ENCODE data around the gene CDK1.
"Not testable (repeated sequence)": the region's sequence is repeated elsewhere in the genome, so short reads cannot be mapped to it uniquely, and the experiment has no call there.

CDK1 gene

DNA sequence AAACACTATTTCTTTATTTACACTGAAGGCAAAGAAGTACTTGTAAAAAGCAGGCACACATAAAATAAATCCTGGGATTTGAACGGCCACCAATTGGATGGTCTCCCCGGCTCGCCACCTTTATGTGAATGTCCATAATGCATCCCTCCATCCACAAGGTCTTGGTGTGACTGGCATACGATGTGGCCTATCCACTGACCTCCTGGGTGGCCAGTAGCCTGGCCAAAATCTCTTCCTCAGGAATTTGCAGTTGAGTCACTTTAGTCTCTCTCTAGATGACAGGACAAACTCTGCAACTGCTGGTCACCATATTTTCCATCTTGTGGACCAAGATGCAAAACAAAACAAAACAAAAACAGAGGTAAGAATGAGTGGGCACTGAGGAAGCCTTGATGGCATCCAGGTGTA, 39.1 kb downstream of the CDK1 start:
- no peak for DNase-seq

DNA sequence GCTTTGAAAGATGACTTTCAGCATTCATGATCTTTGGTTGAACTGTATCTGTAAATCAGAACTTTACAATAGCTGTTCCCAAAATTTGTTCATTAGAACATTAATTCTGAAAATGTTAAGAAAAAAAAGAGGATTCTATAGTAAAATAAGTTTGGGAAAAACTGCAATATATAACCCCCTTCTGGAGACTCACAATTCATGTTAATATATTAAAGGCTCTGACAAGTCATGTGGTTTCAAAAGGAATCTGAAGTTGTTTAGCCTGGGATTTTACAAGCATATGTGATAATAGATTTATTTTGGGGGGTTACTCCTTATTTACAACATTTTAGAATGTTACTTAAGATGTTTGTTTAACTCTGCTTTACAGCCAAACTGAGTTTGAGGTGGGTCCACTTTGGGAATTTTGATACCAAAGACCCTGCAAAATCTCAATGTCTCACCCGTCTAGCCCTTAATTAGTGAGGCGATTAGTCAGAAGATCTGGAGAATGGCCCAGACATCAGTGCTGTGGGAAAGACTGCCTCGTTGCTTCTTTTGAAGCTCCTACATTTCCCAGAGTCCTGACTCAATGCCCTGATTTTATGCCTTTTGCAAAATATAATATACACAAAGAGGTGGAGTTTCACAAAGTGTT, 40.0 kb downstream of the CDK1 start:
- DNase-seq = no peak

DNA sequence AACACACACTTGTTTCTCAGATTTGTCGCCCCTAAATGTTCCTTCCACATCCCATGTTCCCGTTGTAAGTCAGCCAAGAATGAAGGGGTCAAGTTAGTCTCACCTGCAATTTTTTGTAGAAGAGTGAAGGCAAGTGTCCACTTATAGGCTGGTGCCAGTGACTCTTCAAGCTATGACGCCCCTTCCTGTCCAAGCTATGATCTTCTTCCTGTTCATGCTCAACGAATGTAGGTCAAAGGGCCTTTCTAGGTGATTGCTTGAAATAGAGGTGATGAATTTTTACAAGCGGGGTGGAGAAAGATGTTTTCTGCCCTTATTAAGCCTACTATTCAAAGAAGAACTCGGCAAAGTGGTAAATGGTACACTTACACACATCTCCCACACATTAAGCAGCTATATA, 41.0 kb downstream of the CDK1 start:
- DNase-seq = no peak

DNA sequence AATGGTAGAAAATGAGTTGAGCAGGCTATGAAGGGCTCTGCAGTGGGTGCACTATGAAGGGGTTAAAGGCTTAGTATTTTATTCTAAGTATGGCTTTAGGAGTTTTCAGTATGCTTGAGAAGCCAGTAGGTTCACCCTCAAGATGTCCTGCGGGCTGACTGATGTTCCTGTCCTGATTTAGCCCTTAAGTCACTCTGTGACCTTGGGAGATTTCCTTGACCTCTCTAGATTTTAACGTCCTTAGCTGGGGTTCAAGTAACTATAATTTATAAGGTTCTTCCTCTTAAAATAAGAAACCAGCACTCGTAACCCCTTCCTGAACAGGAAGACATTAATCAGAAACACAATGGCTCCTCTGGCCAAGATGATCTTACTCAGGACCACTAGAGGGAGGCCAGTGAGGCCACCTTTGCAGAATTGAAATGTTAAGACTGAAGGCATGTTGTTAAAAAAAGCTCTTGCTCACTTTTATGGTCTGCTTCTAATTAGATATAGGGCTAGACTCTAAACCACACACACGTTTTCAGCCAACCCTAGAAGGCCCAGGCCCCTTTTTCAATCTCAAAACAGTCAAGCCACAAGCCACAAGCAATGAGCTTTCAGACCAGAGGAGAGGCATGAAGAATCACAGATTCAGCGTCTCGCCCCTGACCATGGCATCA, 41.9 kb downstream of the CDK1 start:
- DNase-seq = no peak

DNA sequence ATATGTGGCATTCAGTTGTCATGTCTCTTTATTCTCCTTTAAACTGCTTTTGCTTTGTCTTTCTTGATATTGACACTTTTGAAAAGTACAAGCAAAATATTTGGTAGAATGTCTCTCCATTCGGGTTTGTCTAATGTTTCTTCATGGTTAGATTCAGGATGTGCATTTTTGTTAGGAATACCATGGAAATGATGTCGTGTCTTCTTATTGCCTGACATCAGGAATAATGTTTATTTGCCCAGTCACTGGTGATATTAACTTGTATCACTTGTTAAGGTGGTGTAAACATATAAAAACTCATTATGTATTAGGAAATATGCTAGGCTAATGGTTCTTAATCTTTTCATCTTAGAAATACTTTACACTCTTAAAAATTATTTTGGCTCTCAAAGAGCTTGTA, 43.4 kb downstream of the CDK1 start:
- no peak for DNase-seq

DNA sequence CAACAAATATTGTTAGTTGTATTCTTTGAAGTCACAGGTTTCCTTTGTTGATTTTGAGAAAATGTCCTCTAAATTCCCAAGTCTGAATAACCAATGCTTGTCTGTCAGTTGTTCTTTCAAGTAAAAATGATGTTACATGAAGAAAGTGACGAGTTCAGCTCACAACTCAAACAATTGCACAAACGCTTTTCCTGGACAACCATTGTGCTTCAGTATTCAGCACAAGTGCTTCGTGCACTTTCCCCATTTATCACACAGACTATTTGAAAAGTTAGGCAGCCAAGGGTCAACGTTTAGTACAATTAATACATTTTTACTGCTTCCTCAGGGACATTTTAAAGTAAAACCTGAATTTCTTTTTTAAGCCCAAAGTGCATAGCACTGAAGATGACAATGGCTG, 44.5 kb downstream of the CDK1 start:
- no peak for DNase-seq

DNA sequence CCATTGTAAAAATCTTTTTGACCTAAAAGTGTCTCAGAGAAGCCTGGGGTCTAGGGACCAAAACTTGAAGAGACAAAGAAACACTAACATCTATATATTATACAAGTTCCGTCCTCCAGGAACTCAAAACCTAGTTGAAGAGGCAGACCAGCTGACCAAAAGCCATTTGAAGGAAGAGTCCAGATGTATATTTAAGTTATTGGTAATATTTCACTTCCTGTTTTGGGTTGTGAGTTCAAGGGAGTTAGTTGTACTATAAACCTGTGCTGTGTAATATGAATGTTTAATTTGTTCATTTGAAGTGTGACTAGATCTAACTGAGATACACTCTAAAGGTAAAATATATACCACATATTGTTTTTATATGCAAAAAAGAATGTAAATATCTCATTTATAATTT, 45.0 kb downstream of the CDK1 start:
- no peak for DNase-seq

DNA sequence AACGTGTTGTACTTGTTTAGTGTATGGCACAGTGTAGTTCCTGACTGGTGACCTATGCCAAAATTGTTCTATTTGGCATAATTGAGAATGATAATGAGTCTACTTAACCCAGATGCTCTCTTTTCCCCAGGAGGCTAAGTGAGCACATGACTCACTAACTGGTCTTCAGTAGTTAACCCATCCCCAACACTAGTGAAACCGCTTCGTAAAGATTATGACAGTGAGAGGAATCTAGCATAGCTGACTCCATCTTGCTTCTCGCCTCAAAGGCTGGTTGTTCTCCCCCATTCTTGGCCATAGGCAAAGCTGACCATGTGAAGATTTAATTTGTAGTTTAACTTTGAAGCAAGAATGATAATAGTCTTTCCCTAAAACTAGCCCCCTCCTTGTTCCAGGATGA, 47.2 kb downstream of the CDK1 start:
- DNase-seq = no peak

DNA sequence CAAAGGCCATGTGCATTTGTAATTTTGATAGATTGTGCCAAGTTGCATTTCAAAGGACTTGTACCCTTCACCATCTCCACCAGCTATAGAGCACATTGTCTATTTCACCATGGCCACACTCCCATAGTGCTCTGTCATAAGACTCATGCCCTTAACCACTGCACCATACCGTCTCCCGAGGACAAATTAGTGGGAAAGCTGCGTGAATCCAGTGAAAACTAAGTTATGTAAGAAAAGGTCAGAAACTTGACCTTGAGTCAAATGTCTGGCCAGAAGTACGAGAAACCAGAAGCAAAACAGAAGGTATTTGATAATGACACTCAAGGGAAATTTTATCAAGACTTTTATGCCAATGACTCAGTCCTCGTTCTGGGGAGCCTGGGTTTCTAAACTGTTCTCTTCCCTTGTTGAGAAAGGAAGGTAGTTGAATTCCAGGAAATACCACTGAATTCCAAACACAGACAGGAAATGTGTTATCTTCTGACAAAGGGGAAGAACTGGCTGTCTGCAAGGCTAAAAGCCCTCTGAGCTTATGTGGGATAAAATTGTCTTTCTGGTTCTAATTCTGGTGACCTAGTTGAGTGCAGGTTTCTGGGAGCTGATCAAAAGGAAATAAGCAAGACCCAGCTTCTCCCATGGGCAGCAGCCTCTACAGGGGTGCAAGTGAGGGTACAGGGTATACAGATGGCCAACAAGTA, 49.7 kb downstream of the CDK1 start:
- DNase-seq = no peak

DNA sequence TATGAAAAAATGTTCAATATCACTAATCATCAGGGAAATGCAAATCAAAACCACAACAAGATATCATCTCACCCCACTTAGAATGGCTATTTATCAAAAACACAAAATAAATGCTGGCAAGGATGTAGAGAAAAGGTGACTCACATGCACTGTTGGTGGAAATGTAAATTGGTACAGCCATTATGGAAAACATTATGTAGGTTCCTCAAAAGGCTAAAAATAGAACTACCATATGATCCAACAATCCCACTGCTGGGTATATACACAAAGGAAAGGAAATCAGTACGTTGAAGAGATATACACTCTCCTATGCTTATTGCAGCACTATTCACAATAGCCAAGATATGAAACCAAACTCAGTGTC, 50.2 kb downstream of the CDK1 start:
- no peak for DNase-seq

DNA sequence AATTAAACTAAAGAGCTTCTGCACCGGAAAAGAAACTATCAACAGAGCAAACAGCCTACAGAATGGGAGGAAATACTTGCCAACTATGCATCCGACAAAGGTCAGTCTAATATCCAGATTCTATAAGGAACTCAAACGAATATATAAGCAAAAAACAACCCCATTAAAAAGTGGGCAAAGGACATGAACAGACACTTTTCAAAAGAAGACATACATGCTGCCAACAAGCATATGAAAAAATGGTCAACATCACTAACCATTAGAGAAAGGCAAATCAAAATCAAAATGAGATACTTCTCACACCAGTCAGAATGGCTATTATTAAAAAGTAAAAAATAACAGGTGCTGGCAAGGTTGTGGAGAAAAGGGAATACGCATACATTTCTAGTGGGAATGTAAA, 53.9 kb downstream of the CDK1 start:
- DNase-seq = not testable (repeated sequence)

DNA sequence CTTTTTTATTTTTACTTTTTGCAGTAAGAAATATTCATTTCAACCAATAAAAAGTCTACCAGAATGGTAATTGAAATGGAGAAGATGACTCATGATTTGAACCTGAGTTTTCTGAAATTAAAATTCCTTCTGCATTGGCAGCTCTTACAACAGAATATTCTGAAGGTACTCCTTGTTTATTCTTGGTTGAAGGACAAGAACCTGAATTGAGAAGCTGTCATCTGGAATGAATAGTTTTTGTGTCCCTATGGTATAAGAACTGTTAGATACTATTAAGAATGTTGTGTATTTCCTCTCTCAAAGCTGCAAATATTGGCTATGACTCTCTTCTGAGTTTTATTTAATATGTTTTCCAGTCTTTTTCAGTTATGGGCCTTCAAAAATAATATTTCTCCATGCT, 56.1 kb downstream of the CDK1 start:
- no peak for DNase-seq

DNA sequence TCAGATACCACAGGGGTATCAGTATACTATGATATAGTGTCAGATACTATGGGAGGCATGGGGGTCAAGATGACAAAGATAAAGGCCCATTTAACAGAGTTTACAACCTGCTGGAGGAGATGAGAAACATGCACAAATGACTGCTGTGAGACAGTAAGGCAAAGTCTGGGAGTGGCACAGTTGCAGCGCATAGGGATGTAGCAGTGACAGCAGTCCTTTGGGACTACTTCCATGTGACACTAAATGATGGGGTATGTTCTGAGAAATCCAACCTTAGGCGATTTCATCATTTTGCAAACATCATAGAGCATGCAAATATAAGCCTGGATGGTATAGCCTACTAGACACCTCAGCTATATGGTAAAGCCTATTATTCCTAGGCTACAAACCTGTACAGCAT, 56.8 kb downstream of the CDK1 start:
- DNase-seq = no peak

DNA sequence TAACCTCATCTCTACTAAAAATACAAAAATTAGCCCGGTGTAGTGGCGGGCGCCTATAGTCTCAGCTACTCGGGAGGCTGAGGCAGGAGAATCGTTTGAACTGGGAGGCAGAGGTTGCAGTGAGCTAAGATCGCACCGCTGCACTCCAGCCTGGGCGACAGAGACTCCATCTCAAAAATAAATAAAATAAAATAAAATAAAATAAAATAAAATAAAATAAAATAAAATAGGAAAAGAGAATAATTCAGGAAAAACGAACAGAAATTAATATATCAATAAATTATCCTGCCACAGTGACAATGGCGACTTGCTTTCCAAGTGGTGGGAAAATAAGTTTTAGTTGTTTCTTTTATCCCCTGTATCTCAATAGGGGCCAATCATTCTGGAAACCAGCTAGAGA, 62.9 kb downstream of the CDK1 start:
- DNase-seq = not testable (repeated sequence)

DNA sequence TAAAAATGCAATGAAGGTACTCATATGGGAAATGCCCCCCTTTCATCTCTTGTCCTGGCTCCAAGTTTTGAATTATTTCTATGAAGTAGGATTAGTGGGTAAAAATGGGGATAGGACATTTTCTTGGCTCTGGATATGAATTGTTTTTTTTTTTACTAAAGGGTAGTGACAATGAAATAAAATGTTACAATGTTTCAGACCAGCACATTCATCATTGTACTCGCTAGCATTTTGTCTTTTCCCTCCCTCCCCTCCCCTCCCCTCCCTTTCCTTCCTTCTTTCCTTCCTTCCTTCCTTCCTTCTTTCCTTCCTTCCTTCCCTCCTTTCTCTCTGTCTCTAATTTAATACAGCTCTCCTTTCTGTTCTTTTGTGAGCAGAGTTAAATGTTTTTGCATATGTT, 64.4 kb downstream of the CDK1 start:
- no peak for DNase-seq

All from 8988T (cell line).